Measurements from ENCODE around the gene ATXN2.

The ATXN2 gene

GRCh38 chr12:111581434-111582132, 17.5 kb downstream of the ATXN2 start:
- TF ChIP-seq CTCF (IDR thresholded peaks at IDR 0.05), result no peak

- no peak for TF ChIP-seq CTCF (IDR thresholded peaks at IDR 0.05)
Measured at GRCh38 chr12:111580737-111581136, 18.4 kb downstream of the ATXN2 start.

GRCh38 chr12:111580119-111580425, 19.0 kb downstream of the ATXN2 start:
- TF ChIP-seq CTCF (IDR thresholded peaks at IDR 0.05), result no peak

GRCh38 chr12:111578971-111579340, 20.2 kb downstream of the ATXN2 start:
- TF ChIP-seq CTCF (IDR thresholded peaks at IDR 0.05), result no peak

- no peak for TF ChIP-seq CTCF (IDR thresholded peaks at IDR 0.05)
Measured at GRCh38 chr12:111578276-111578970, 20.7 kb downstream of the ATXN2 start.

GRCh38 chr12:111574797-111575443, 24.2 kb downstream of the ATXN2 start:
- no peak for TF ChIP-seq CTCF (IDR thresholded peaks at IDR 0.05)

GRCh38 chr12:111573476-111573875, 25.6 kb downstream of the ATXN2 start:
- no peak for TF ChIP-seq CTCF (IDR thresholded peaks at IDR 0.05)
